ENCODE results near the gene NHLRC2. TPM values are rescaled to one million over a fixed set of nuclear protein-coding genes. Genes with fewer than 3 reads are reported as not detected.

NHLRC2 gene
- total RNA-seq, 1 experiment from 2014 or later: 30.9 TPM

- H2BK5ac ChIP-seq (ENCODE audit: insufficient read length, low read length): no peak overlapping the region
- no peak overlapping the region for H4K5ac ChIP-seq (ENCODE audit: insufficient read length, low read depth, low read length)
- H4K91ac ChIP-seq (ENCODE audit: insufficient read length, low read depth, low read length): no peak overlapping the region
- H3K79me1 ChIP-seq (ENCODE audit: insufficient read depth, low read depth, low read length, poor library complexity, severe bottlenecking): no peaks in the 10 kb centered on the region
- H2AK5ac ChIP-seq (ENCODE audit: insufficient read length, low read length): no peak overlapping the region
- no peak for DNase-seq
- no peak overlapping the region for H2BK20ac ChIP-seq (ENCODE audit: low read depth, low read length, poor library complexity, severe bottlenecking)
- H4K8ac ChIP-seq (replicated peaks; ENCODE audit: insufficient read length, low read depth, low read length): no peak overlapping the region
- H3K9me3 Mint-ChIP-seq: no peaks in the 10 kb centered on the region
- H3K27ac Mint-ChIP-seq: no peak overlapping the region
- no peak overlapping the region for H3K4ac ChIP-seq (ENCODE audit: low read depth, low read length)
- H3K23ac ChIP-seq (ENCODE audit: insufficient read length, low read depth, low read length): no peak overlapping the region
- H3K4me3 Mint-ChIP-seq: no peak overlapping the region
- H4K20me1 ChIP-seq (ENCODE audit: control insufficient read depth, insufficient read depth, insufficient read length): no peaks in the 10 kb centered on the region
- H3K4me1 Mint-ChIP-seq: no peaks in the 10 kb centered on the region
- no peak overlapping the region for H3K4me2 ChIP-seq (ENCODE audit: insufficient read depth, insufficient read length, low read length)
- no peak overlapping the region for H3K18ac ChIP-seq (ENCODE audit: insufficient read length, low read depth, low read length)
- TF ChIP-seq, protein P1, sequence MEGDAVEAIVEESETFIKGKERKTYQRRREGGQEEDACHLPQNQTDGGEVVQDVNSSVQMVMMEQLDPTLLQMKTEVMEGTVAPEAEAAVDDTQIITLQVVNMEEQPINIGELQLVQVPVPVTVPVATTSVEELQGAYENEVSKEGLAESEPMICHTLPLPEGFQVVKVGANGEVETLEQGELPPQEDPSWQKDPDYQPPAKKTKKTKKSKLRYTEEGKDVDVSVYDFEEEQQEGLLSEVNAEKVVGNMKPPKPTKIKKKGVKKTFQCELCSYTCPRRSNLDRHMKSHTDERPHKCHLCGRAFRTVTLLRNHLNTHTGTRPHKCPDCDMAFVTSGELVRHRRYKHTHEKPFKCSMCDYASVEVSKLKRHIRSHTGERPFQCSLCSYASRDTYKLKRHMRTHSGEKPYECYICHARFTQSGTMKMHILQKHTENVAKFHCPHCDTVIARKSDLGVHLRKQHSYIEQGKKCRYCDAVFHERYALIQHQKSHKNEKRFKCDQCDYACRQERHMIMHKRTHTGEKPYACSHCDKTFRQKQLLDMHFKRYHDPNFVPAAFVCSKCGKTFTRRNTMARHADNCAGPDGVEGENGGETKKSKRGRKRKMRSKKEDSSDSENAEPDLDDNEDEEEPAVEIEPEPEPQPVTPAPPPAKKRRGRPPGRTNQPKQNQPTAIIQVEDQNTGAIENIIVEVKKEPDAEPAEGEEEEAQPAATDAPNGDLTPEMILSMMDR (conservative IDR thresholded peaks at IDR 0.05): no peak
- no peaks in the 10 kb centered on the region for H3K4me1 ChIP-seq (ENCODE audit: insufficient read depth, low read length)
- H2BK15ac ChIP-seq (ENCODE audit: low read depth, low read length): no peak overlapping the region
- H3K14ac ChIP-seq (ENCODE audit: insufficient read depth, low read length): no peak overlapping the region
- H3K27ac ChIP-seq (ENCODE audit: insufficient read length, low read depth, low read length): no peak overlapping the region
- no peaks in the 10 kb centered on the region for H3K36me3 Mint-ChIP-seq (ENCODE audit: insufficient read depth in 1 of 3, low read depth in 3 of 3)
- WGBS (ENCODE audit: extremely low coverage, insufficient read length, low lambda C conversion rate): no CpG with 5 or more reads among the region's 4 CpGs
- H2BK12ac ChIP-seq (ENCODE audit: insufficient read length, low read depth, low read length): no peak overlapping the region
- H3K9ac ChIP-seq (ENCODE audit: extremely low read depth, insufficient read length, low read length): no peak overlapping the region
- no peak overlapping the region for H3K56ac ChIP-seq (ENCODE audit: insufficient read length, low read depth, low read length)
- peaks cover 5% of the 10 kb centered on the region for H3K27me3 Mint-ChIP-seq (ENCODE audit: low read depth)
- no peaks in the 10 kb centered on the region for H3K9me3 ChIP-seq (ENCODE audit: control insufficient read depth, low read depth, low read length)
- no peak overlapping the region for H3T11ph ChIP-seq (ENCODE audit: low read length)
- H3K27me3 ChIP-seq (ENCODE audit: insufficient read depth, low read length): no peaks in the 10 kb centered on the region
- H3K23me2 ChIP-seq (ENCODE audit: insufficient read length, low read depth, low read length, poor library complexity, severe bottlenecking): no peaks in the 10 kb centered on the region
- H2BK120ac ChIP-seq (ENCODE audit: low read depth, low read length, poor library complexity, severe bottlenecking): no peak overlapping the region
- no peak overlapping the region for H2AFZ ChIP-seq (ENCODE audit: low read length)
- no peaks in the 10 kb centered on the region for H3K79me2 ChIP-seq (ENCODE audit: insufficient read depth, low read length)
These were observed 48.0 kb upstream of the NHLRC2 start for GRCh38 chr10:113806503-113806902.
